Esophagus squamous epithelium (tissue), 4 donors: ENCODE measurements around the gene NDUFS2.

ENCODE experiments used
- POLR2A ChIP-seq, 4 donors: fragments of 450-650 bp; IDR thresholded peaks; one replicate each; pipeline ENCODE4 v1.6.1; 2017; ENCODE audit warnings: antibody characterized with exemption in 4 of 4, mild to moderate bottlenecking in 4 of 4, moderate library complexity in 3 of 4
- TF ChIP-seq, protein P1 (sequence below), 6 experiments: fragments of 450-650 bp in 4 of 6; fragments of 200-600 bp in 2 of 6; sonication (generic) in 2 of 6; IDR thresholded peaks; one replicate each; pipeline ENCODE4 v1.5.1; 2016 to 2019; ENCODE audit warnings: antibody characterized with exemption in 6 of 6, mild to moderate bottlenecking in 4 of 6, moderate library complexity in 4 of 6

DNA sequence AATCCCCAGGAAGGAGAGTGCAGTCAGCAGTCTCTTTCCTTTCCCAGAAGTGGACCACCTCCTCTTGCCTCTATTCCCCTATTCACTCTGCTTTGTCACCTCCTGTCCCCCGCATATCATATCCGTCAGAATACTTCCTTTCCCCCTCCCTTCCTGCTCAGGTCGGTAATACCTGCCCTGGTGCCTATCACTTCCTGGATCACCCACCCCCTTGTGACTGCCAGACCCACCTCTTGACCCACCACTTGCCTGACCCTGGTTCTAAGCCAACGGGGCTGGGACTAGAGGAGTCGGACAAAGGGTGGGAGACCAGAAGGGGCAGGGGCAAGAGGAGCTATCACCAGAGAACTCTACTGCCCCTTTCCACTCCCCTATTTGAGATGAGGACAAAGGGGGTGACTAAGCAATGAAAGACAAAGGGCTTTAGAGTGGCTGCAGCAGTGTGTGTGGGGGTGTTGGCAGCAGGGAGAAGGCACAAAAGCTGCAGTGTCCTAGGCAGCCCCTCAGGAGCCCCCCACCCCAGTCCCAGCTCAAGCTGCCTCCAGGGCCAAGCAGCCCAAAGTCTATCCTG, 1.7 kb upstream of the NDUFS2 start:
- TF ChIP-seq, protein P1, sequence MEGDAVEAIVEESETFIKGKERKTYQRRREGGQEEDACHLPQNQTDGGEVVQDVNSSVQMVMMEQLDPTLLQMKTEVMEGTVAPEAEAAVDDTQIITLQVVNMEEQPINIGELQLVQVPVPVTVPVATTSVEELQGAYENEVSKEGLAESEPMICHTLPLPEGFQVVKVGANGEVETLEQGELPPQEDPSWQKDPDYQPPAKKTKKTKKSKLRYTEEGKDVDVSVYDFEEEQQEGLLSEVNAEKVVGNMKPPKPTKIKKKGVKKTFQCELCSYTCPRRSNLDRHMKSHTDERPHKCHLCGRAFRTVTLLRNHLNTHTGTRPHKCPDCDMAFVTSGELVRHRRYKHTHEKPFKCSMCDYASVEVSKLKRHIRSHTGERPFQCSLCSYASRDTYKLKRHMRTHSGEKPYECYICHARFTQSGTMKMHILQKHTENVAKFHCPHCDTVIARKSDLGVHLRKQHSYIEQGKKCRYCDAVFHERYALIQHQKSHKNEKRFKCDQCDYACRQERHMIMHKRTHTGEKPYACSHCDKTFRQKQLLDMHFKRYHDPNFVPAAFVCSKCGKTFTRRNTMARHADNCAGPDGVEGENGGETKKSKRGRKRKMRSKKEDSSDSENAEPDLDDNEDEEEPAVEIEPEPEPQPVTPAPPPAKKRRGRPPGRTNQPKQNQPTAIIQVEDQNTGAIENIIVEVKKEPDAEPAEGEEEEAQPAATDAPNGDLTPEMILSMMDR (IDR thresholded peaks at IDR 0.05): no peak
- no peak for TF ChIP-seq POLR2A (IDR thresholded peaks at IDR 0.05)
